ENCODE data around the gene FGFR2.

Gene FGFR2

DNA sequence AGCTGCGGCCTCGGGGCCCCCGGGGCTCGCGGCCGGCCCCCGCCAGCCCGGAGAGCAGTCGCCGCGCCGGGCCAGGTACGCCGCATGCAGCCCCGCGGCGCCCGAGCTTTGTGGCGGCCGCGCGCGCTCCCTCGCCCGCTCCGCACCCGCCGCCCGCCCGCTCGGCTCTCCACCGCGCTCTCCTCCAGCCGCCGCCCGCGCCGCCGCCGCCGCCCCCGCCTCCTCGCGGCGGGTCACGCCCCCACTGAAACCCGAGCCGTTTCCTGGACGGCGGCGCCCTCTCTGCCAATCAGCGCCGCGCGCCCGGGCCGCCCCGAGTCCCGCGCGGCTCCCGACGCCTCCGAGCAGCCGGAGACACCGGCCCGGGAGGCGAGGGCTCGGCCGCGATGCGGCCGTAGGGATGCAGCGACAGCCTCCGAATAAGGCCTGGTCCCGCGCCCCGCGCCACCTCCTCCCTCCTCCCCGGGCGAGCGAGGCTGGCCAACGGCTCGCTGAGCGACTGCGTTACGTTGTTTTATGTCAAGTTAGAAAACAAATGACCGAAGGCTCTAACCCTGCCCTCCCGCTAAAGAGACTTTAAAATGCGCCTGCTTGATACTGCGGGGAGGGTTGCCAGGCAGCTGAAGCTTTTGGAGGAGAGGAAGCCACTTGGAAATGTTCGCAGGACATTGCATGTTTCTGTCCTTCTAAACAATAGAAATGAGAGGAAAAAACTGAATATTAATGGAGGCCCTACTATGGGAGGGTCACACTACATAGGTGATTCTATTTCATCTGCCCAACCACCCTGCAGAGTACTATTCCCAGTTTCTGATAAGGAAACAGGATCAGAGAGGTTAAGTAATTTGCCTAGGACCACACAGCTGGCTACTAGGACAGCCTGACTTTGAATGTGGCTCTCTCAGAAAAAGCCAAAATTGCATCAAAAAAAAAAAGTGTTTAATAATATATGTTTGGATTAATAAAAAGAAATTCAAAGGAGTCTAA lies at the start of gene FGFR2:
Gene FGFR2 (minus strand): TSS at position 182 of the 987 bp plus-strand sequence. CDS start 4,627 bp downstream, outside the sequence.
- peak; percentile 88 for DNase-seq (ENCODE audit: low spot score)

DNA sequence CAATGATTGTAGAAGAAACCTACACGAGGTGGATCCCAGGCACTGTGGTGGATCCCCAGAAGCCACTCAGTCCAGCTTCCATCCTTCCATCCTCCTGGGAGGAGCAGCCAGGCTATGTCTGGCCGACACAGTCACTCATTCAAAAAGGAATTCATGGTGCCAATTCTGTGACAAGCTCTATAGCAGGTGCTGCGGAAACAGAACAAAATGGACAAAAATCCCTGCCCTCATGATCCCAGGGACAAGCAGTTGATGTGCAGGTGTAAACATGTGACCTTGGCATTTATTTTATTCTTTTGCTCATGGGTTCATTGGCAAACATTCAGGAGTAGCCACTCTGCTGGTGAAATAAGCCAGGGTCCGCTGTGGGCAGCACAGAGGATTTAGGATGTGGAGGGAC lies 49.2 kb upstream of the FGFR2 start:
- no peak for DNase-seq (ENCODE audit: low spot score)

DNA sequence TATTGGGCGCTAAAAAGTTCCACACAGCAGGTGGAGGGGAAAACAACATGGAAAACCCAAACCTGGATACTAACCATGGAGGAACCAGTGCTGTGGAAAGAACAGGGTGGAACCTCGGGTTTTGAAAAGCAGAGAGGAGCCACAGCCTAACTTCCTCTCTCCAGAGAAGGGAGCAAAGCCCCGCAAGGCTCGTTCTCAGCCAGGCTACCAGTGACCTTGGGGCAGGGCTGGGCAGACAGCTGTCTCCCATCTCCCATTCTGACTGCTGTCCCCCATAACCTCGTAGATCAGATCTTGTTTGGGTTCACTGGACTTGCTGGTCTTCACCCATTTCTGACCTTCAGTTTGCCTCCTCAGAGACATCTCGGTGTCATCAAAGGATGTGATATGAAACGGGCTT lies 47.5 kb upstream of the FGFR2 start:
- DNase-seq (ENCODE audit: low spot score): no peak

DNA sequence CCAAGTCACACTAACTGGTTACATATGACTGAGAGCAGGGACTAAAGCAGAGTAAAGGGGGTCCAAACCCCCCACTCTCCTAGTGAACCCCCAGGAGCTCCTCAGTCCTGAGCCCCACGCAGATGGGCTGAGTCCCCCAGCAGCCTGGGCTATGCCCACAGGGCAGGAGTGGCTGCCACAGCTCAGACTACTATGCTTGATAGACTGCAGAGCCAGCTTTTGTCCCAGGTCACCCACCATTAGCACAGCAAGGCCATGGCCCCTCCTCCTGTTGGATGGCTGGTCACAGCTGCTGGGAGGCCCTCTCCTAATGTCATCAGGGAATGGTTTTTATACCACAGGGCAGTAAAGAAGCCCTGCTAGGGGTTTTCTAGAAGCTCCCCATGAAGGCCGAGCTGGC lies 46.3 kb upstream of the FGFR2 start:
- no peak for DNase-seq (ENCODE audit: low spot score)

DNA sequence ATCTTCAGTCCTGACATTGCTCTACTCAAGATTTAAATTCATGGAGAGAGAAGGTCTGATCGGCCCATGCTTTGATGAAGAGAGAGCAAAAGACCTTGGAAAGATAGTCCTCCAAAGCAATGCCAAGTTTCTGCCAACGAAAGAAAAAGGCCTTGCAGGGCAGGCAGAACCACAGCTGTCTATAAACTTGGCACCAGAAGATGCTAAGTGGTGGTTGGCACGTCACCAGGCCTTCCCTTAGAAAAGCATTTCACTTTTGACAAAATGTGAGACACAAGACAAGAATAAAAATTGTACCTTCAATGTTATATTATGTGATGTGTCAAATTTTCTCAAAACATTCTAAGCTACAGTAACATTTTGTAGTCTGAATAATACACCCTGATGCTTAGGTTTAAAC lies 42.0 kb upstream of the FGFR2 start:
- no peak for DNase-seq (ENCODE audit: low spot score)

DNA sequence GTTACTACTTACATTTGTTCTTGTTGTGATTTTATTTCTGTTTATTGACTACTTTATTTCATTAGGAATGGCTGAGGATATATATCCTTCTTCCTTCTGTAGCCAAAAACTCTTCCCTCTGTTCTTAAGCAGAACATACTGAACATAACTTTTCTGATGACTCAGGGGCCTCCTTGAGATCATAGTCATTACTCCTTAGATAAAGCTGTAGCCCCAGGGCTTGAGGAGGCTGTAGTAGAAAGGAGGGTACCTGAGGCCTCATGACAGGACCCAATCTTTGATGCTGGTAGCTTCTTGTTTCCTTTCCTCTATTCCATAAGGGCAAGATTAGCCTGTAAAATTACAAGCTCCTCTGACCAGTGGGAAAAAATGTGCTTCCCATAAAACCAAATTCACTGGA lies 41.2 kb upstream of the FGFR2 start:
- no peak for DNase-seq (ENCODE audit: low spot score)

DNA sequence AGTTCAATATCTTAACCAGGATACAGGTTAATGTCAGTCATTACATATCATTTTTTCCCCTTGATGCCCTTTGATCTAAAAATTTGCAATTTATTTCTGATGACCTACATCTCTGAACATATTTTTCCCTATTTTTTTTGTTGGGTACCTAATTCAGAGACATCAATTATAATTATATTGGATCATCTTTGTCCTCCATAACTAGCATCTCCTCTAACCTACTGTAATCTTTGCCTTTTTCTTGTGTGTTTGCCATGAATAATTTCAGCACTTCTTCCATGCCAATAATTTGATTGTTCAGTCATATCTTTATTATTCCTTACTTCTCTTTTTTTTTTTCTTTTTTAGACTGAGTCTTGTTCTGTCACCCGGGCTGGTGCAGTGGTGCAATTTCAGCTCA lies 39.2 kb upstream of the FGFR2 start:
- no peak for DNase-seq (ENCODE audit: low spot score)

DNA sequence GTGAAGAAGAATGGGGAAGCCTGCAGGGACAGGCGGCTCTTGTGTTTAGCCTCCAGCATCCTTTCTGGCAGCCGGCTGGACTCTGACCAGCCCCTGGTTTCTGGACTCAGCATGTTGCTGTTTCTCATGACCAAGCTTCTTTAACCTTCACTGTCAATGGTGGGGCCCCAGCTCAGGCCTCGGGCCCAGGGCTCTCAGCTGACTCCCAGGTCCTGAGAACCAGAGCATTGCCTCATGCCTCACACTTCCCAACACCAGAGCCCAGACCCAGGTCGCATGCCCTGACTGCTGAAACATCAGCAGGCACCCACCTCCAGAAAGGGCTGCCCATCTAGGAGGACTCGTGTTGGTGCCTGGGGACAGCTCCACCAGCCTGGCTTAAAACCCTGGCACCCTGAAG lies 34.8 kb upstream of the FGFR2 start:
- no peak for DNase-seq (ENCODE audit: low spot score)

DNA sequence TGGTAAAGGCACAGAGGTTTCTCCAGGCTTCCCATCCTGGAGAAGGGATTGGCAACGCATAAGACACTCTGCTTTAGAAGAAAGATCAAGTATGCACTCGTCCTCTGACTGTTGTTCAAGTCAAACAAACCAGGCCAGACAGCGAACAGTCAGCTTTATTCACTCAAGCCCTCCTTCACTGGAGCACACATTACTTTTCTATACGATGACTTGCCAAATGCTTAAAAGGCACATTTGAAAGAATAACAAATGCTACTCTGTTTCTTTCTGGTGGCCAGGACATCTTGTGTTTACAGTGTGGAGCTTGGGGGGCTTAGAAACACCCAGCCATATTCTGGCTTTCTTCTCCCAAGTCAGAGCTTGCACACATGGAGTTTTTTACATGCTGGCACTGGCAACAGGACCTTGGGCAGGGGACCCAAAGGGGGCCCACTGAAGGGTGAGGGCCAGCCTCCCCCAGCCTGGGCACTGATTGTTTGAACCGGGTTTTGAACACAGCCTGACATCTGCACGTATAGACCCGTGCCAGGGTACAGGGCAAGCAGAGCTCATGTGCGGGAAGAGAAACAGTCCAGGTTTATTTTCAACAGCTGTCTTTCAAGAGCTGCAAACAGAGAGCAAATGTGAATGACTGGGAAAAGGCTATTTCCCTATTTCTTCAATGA lies 33.3 kb upstream of the FGFR2 start:
- DNase-seq (ENCODE audit: low spot score): no peak

DNA sequence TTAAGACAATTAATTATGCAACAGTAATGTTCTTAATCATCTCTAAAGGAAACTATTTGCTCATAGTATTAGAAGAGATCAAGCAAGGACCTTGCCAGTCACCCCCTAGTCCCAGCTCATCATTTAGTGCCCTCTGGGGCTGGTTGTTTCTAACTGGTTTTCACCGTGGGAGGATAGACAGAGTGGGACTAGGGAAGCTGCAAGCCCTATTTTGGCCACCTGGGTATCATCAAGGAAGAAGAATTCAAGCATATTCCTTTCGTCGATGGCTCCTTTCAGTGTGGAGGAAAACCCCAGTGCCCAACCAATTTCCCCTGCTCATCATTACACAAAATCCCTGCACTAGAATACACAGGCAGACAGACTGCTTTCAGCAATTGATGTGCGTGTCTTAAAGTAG lies 30.6 kb upstream of the FGFR2 start:
- no peak for DNase-seq (ENCODE audit: low spot score)

DNA sequence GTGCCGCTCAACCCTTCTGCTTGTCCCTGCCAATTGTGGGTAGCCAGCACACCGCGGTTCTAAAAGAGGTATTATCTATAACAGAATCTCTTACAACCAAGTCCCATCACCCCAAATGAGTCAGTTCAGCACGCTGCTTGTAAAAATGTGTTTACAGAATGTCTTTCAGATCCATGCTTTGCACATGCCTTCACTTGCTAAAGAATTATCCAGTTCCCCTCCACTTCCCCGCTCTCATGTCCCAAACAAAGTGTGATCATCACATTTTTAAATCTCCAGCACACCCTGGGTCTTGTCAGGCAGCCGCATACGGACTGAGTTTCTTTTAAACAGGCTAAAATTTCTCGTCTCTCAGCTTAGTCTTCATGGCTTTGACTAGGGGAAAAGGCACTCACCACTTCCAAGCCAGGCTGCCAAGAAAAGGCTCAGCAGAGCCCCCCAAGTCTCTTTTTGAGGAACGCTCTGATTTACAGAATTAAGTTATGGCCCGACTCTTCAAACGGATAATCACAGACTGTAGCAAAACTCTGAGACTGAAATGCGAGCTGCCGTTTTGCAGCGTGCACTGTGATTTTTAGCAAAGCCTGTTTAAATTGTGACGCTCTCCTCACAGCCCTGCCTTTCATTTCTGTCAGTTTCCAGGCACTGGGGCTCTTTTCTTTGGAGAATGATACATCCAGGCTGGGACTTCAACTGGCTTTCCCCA lies 29.8 kb upstream of the FGFR2 start:
- DNase-seq (ENCODE audit: low spot score): no peak

DNA sequence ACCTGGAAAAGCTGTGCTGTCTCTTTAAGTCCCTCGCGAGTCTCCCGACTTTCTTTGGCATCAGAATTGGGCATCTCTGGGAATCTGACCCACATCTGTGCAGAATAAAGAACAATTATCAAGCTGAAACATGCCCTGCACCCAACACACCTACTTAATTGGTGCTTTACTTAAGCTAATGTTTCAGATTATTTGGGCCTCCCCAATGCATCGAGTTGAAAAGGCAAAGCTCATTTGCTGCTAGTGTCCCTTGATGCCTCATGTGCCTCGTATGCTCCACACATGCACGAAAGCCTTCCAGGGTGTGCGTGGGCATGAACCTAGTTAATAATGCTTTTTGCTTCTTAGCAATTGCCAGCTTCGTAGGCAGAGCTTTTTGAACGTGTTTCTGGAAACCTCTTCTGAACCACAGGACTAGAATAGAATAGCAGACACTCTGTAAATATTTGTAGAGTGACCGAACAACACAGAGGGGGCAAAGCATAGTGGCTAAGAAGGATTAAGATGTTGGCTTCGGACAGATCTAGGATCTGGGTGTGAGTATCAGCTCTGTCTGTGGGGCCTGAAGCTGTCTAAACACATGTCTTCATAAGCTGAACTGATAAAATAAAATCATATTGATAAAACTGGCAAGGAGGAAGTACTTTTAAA lies 26.7 kb upstream of the FGFR2 start:
- DNase-seq (ENCODE audit: low spot score): no peak

DNA sequence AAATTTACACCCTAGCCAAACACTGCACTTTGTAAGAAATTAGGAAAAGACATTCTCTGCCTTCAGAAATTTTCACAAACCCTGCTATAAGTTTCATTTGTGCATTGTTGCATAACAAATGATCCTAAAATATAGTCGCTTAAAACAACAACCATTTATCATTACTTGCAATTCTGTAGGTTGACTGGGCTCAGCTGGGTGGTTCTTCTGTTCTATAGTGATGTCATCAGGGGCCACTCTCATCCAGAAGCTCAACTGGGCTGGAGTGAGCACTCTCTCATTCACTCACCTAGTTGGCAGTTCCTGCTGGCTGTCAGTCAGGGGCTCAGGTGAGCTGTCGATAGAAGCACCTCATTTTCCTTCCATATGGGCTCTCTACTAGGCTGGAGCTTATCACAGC lies 20.7 kb upstream of the FGFR2 start:
- DNase-seq (ENCODE audit: low spot score): no peak

DNA sequence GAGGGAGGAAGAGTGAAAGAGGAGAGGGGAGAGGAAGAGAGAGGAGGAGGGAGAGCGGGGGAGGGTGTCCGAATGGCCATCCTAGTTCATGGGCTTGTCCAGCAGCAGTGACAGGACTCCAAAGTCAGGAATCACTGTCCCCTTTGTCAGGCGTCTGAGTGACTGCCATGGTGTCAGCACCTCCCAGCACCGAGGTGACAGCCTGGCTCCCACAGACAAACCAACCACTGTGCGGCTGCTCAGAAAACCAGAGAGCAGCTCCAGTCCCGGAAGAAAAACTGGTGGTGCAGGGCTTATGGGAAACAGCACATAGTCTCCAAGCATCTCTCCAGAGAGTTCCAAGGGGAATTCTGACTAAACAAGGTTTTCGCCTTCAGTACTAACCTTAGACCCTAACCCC lies 18.9 kb upstream of the FGFR2 start:
- DNase-seq (ENCODE audit: low spot score): no peak

DNA sequence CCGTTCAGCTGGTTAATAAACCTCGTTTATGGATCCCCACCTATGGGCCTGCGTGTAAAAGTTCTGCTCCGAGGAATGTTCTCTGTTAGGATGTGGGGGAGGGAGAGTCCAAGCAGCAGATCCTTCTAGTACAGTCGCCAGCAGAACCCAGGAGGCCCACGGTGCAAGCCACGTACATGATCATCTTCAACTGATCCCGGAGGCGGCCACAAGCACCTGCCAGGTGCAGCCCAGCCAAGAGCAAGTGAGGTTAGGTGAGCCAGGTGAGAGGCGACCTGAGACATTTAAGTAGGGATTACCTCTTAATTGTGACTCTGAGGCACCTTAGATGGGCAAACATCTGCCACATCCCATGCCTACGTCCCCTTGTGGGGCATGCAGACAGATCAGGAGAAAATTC lies 18.0 kb upstream of the FGFR2 start:
- DNase-seq (ENCODE audit: low spot score): no peak

DNA sequence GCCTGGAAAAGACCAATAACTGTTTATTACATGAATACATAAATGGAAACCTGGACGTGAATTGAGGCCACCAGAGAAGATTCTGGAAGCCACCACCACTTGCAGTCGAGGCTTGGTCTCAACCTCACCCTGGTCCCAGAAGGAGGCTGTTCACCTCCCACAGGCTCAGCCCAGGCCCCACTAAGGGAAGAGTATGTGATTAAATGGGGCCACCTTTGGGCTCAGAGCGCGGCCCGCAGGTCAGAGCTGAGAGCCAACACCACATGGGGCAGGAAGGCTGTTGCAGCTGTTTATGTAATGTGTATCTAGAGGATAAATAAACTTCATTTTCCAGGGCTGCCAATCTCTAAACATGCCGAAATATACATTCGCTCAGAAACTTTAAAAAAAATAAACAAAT lies 17.6 kb upstream of the FGFR2 start:
- DNase-seq (ENCODE audit: low spot score): no peak

DNA sequence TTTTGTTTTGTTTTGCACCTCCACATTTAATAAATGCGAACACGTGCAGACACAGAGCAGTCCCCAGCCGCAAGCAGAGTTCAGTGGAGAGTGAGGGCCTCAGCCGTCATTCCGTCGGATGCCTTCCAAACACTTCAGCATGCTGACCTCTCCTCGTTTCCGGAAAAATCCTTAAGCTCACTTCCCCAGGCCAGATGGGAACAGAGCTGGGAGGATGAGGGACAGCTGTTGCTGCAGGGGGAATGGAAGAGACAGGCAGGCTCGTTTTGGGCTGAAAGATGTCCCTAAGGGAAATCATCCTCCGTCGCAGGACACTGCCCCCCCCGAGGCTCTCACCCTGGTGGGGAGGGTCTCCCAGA lies 17.2 kb upstream of the FGFR2 start:
- no peak for DNase-seq (ENCODE audit: low spot score)

DNA sequence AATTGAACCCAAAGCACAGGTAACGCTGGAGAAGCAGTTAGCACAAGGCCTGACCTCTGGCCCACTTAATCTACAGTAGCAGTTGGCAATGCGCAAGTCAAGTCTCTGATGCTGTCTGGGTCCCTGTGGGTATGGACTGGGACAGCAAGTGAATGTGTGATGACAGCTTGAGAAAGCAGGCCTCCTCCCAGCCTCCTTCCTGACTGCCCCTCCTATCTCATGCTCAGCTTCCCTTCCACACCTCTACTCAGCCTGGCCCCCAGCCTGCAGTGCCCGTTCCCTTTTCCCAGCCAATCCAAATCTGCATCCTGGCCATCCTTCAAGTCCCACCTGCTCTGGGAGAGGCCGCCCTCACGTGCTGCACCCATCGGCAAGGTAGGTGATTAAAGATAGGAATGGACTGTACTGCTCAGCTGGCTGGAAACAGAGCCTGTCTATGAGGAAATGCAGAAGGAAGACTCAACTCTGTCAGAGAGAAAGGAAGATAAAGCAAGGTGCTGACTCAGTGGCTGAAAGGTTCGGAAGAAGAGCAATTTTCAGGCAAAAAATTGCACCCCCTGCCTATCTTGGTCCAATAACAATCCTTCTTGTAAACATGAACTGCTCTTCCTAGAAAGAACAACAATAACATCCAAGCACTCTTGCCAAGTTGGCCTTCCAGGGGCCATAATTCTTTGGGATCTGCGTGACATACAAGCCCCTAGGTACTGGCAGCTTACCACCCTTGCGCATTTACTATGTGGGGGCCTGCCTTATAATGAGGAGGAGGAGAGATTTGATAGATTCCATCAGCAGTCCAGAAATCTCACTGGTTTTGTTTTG lies 16.6 kb upstream of the FGFR2 start:
- no peak for DNase-seq (ENCODE audit: low spot score)

DNA sequence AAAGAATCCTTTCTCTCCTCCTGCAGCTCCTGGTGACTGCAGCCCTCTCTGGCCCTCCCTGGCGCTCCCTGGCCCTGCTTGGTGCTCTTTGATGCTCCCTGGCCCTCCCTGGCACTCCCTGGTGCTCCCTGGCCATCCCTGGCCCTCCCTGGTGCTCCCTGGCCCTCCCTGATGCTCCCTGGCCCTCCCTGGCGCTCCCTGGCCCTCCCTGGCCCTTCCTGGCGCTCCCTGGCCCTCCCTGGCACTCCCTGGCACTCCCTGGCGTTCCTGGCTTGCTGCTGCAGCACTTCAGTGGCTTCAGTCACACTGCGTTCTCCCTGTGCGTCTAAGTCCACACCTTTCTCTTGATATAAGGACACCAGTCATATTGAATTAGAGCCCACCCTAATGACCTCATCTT lies 15.2 kb upstream of the FGFR2 start:
- no peak for DNase-seq (ENCODE audit: low spot score)

DNA sequence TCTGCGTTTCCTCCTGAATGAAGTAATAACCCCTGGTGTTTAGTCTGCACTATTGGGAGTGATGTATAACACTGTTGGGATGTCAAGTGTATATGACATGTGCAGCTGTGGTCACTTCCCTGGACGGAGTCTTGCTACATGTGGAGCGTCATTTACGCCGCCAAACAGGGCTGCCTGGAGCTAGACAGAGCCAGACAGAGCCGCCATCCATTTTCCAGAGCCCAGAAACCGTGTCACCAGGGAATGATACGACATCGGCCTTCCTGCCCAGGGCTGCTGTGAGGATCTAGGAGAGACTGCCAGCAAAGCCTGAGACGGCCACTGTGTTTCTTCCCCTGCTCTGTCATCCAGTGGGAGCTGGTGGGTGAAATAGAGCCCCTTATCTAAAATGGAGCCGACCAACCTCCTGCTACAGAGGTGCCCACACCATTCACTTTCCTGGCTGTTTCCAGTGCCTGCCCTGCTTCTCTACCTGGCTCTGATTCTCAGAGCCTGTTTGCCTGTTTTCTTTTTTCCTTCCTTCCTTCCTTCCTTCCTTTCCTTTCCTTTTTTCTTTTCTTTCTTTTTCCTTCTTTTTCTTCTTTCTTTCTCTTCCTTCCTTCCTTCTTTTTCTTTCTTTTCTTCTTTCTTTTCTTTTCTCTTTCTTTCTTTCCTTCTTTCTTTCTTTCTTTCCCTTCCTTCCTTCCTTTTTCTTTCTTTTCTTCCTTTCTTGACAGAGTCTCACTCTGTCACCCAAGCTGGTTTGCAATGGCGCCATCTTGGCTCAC lies 13.3 kb upstream of the FGFR2 start:
- DNase-seq (ENCODE audit: low spot score): no peak

Data from AG08395 (cell line).